Epithelial cell of proximal tubule (primary cell): ENCODE data around the gene ST6GAL1. TPM values are rescaled to one million over a fixed set of nuclear protein-coding genes. Genes with fewer than 3 reads are reported as not detected.
A peak's percentile ranks its signal among the peaks of the same experiment; 100 is the strongest.

Experiments used
- DNase-seq: peaks from one replicate; pipeline ENCODE4 v3.0.0-alpha.2; 2011; ENCODE audit warnings: low read depth
- H3K4me3 ChIP-seq: 2 replicates; pipeline ENCODE4 v1.5.1; 2011; ENCODE audit warnings: low read depth, mild to moderate bottlenecking, low read length
- CTCF ChIP-seq: conservative IDR thresholded peaks from 2 replicates; pipeline ENCODE4 v1.5.1; 2012; ENCODE audit warnings: low read depth, mild to moderate bottlenecking, low read length
- total RNA-seq: library from RNA; depleted of rRNA; stranded (reverse); fragments of >200 nt; gene quantifications from 2 replicates; pipeline ENCODE4 v1.2.3, GENCODE V29; 2015

ST6GAL1 gene
- total RNA-seq, 1 donor from 2014 or later, result 23.1 TPM

GRCh38 chr3:186929186-186929585 is 1.1 kb upstream of the ST6GAL1 start:
- no peak overlapping the region for H3K4me3 ChIP-seq
- TF ChIP-seq CTCF, result no peak
- DNase-seq, result no peak

GRCh38 chr3:186929685-186930084 is 641 bp upstream of the ST6GAL1 start:
- H3K4me3 ChIP-seq, result peak overlapping the region; percentile 80
- no peak for DNase-seq
- no peak for TF ChIP-seq CTCF

GRCh38 chr3:186930641-186931531 is 560 bp downstream of the ST6GAL1 start:
- no peak for DNase-seq
- TF ChIP-seq CTCF, result peak; percentile 17
- peak overlapping the region; percentile 80 for H3K4me3 ChIP-seq

GRCh38 chr3:186931532-186932280 is 1.4 kb downstream of the ST6GAL1 start:
- no peak for TF ChIP-seq CTCF
- H3K4me3 ChIP-seq, result peak overlapping the region; percentile 80
- DNase-seq, result no peak

- no peak for DNase-seq
- TF ChIP-seq CTCF, result no peak
- H3K4me3 ChIP-seq, result peak overlapping the region; percentile 80
Observed at GRCh38 chr3:186932281-186933181, 2.2 kb downstream of the ST6GAL1 start.

- TF ChIP-seq CTCF, result no peak
- no peak overlapping the region for H3K4me3 ChIP-seq
- no peak for DNase-seq
Observed at GRCh38 chr3:186933816-186934215, 3.5 kb downstream of the ST6GAL1 start.
